GM18526 (cell line): ENCODE results near the gene C11orf98.

Experiments
- POLR2A ChIP-seq: IDR thresholded peaks from 3 replicates; pipeline ENCODE4 v1.6.1; 2011; ENCODE audit not compliant: insufficient read length; ENCODE audit errors: extremely low read depth

Gene C11orf98

DNA sequence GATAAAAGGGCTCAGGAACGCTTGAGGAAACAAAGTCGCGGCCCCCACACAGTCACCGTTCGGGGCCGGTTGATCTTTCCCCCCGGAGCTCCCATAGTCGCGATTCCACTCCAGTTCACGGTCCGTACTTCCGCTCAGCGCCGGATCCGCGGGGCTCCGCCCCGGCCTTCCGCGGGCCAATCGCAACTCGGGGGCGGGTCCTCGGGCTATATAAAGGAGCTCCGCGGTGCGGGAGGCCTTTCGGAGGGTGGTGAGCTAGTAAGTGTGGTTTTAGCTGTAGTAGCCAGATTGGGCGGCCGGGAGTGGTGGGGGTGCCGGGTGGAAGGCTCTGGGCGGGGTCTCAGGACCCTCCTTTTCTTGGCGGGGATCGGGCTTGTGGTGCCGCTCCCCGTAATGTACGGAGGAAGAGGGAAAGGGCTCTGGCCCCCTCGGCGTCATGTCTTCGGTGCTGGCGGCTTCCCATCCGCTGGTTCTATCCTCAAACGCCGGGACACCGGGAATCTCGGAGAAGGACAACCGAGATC lies at the start of gene C11orf98, which contains the start of gene CSKMT:
TSS of gene C11orf98 (minus strand) at position 136 of the 524 bp plus-strand sequence. CDS start at position 95, 41 bp downstream.
TSS of gene CSKMT (plus strand) at position 238 of the 524 bp plus-strand sequence. CDS start 568 bp downstream, outside the sequence.
- peak; percentile 100 for TF ChIP-seq POLR2A

DNA sequence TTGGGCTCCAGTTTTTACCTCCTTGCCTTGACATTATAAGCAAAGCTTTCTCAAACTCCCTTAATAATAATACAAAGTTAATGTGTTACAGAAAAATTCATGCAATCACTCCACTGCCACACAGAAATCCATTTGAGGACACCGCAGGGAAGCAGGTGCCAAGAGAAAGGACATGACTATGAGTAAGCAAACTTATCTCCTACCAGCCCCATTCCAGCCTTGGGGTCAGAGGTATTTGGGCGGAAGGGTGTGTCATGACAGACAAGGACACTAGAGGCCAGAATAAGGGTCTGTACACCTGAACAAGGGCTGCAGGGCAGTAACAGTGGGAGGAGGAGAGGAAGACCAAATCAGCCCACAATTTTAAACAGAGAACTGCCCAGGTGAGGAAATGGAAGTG lies 48.3 kb upstream of the C11orf98 start:
- no peak for TF ChIP-seq POLR2A

DNA sequence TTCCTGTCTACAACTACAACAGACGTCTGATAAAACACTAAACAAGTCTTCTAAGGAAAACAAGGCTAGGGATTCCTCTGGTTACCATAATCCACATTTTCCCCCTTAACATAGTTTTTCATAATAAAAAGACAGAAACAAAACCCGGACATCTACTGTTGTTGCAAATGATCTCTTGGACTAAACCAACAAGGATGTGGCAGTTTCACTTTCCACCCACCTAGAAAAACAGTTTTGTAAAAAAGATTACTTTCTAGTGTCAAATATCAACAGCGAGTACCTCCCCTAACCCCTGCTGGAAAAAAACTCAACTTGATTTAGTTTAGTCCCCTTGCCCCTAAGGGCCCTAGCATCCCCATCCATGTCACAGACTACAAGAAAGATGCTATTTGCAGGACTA lies 47.9 kb upstream of the C11orf98 start:
- no peak for TF ChIP-seq POLR2A

DNA sequence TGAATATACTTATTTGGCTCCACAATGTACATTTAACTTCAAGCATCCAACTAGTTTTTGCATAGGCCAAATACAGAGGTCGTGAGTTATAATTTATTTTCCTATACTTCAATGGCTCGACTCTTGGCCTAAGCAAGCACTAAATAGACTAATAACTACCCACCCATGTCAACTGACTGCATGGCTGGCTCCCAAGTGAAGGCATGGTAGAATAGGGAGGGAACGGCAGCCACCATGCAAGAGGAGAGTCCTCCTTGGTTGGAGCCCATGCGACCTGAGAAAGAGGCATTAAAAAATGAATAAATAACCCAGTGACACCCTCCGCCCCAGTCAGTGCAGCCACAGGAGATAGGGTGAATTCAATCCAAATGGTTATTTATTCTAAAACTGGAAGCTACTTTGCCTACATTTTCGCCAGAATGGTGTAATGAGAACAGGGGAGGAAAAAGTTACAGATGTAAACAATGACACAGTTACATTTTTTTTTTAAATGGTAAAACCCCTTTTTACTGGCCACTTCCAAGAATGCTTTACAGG lies 47.3 kb upstream of the C11orf98 start:
- no peak for TF ChIP-seq POLR2A

DNA sequence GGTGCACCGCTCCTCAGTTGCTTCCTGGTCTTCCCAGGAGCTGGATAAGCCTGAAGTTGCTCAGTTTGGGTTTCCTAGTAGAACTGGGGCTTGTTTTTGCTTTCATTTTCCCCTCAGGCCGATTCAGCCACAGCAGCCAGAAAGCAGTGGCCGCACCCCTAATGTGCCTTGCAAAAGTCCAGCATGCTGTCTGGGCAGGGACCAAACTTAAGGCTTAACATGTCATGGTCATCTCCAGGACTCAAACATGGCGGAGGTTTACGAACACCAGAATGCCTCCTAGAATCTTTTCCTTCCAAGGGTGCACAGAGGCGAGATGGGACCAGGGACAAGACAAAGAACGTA lies 45.0 kb upstream of the C11orf98 start:
- TF ChIP-seq POLR2A = no peak

DNA sequence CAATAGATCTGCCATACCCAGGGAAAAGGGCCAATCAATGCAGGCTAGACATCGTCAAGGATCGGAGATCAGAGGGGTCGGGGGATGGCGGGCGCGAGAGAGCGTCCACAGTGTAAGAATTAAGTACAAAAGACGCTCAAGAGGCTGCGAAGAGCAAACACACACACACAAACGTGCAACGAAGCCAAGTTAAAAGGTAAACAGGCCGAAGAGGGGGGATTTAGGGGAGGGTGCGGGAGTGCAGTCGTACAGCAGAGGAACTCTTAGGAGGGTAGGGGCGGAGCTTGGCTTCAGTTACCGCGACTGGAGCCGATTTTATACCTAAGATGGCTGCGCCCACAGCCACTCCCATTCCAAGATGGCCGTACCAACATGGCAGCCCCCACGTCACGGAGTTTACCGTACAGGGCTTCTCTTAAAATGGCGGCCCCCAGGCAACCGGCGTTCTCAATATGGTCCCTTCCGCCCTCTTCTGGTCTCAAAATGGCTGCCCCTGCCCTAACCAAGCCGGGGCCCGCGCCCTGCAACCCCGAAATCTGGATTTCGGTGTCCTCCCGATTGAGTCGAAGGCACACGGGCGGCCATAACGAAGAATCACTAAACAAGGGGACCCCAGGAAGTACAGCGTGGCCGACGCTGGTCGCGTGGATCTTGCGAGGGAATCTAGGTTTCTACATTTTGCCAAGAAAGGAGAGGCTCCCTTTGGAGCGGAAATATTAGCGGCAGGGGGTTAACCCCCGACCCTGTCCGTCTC lies 44.4 kb upstream of the C11orf98 start:
- TF ChIP-seq POLR2A = peak; percentile 58

DNA sequence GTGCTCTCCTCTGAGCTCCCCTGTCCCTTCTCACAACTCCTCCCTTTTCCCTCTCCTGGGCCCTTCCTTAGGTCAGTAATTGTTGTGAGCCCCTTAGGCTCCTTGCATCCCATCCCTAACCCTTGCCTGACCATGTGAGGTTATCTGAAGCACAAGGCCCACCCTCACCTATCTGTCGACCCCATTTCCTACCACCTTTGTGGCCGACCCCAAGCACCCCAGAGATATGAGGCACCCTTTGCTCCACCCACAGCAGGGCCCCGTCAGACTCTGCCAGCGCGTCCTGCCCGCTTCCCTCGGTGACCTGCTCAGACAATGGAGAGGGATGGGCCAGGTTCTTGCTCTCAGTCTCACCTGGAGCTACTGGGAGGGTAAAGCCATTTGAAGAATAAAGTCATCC lies 43.8 kb upstream of the C11orf98 start:
- TF ChIP-seq POLR2A = no peak

DNA sequence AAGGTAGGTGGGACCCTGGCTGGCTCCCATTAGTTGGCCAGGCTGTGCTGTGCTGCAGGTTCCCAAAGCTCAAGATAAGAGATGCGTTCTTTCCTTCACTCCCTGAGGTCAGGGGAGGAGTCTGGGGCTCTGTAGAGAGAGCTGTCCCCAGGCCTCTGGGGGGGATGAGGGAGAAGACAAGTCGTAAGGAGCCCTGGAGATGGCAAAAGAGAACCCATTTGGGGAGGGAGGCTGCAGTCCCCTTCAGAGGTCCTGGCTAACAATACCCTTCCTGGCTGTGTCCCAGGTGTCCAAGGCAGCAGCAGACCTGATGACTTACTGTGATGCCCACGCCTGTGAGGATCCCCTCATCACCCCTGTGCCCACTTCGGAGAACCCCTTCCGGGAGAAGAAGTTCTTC lies 43.4 kb upstream of the C11orf98 start:
- no peak for TF ChIP-seq POLR2A

DNA sequence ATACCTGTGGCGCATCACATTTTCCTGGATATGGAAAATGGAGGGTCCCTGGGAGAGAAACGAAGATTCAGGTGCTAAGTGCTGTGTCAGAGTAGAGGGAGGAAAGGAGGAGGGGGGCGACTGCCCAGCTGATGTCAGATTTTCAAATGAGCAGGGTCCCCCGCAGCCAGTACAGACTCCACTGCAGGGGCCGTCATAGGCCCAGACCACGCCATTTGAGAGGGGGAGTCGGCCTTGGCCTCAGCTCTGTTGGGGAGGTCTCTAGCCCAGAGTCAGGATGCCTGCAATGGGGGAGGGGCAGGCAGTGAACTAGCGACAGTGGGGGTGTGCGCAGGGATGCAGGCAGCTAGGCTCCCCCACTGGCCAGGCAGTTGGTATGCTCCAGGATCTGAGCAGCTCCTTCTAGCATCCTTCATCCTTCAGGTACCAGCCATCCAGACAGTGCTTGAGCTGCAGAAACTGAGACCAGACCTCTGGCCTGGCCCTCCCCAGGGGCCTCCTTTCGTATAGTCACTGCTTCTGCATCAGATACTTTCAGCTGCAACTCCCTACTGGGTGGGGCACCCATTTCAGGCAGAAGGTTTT lies 42.4 kb upstream of the C11orf98 start, which contains the start of the genes BSCL2 and GNG3:
TSS of gene BSCL2 (minus strand) at position 148 of the 585 bp plus-strand sequence. CDS start 229 bp downstream, outside the sequence.
TSS of gene GNG3 (plus strand) at position 400 of the 585 bp plus-strand sequence. CDS start 620 bp downstream, outside the sequence.
- no peak for TF ChIP-seq POLR2A

DNA sequence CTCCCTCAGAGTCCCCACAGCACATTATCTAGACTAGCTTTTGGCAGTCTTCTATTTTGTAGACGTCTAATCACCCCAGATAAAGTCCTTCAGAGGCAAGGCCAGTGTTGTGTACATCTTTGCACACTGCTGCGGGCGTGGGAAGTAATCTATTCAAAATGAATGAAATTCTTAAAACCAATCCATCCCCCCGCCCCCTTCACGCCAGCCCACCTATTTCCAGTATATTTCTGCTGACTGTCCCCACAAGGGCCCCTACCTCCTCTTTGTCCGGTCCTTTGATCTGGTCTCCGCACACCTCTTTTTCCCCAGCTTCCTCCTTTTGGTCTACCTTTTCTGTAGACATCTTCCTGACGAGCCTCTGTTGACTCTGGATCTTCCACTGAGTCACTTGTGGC lies 41.8 kb upstream of the C11orf98 start:
- TF ChIP-seq POLR2A = no peak

DNA sequence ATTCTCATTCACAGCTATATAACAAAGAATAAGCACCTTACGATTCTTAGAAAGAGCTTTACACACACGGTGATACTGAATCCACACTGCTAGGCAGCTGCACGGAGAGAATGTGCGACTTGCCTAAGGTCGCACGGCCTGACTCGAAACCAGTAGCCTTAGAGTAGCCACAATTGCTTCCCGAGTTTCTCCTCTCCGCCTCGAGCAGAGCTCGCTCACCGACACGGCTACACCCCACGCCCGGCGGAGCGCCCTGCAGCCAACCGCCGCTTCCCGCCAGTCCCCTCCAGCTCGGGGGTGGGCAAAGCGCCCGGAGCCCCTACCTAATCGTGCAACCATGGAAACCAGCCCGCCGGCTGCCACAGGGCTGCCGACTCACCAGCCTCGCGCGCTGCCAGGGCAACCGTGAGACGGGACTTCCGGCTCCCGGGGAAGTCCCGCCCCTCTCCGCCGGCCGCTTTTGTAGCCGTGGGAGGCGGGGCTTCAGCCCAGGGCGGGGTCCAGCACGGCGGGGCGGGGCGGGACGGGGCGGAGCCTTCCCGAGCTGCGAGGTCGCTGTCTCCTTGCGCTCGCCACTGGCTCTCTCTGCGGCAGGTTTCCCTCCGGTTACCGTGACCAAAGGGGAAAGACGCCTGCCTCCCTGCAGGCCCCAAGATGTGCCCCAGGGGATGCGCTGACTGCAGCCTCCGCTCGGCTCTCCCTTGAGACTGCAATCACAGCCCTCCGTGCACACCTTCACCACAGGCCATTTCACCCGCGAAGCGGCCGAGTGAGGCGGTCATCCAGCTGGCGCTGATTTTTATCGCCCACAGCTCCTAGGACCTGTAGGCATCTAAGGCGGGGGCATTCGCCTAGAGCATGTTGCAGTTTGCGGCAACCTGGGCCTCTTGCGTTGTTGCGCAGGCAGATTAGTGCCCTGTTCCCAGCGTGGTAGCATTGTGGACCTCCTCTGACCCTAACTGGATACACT lies 41.2 kb upstream of the C11orf98 start:
- TF ChIP-seq POLR2A = peak; percentile 56

DNA sequence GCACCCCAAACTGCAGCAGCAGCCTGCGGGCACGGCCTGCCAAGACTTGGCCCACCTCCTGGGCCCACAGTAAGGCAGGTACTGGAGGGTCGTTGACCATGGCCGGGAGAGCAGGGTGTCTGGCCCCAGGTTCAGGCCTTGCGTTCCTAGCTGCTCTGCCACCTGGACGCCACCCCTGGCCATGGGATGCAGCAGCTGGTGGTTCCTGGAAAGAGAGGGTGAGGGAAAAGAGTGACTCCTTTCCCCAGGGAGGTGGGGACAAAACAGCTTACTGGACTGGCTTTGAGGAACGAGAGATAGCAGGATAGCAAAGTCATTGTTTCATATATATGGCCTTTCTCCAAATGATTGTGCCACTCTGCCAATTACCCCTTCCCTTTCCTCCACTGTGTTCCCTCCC lies 40.4 kb upstream of the C11orf98 start:
- no peak for TF ChIP-seq POLR2A

DNA sequence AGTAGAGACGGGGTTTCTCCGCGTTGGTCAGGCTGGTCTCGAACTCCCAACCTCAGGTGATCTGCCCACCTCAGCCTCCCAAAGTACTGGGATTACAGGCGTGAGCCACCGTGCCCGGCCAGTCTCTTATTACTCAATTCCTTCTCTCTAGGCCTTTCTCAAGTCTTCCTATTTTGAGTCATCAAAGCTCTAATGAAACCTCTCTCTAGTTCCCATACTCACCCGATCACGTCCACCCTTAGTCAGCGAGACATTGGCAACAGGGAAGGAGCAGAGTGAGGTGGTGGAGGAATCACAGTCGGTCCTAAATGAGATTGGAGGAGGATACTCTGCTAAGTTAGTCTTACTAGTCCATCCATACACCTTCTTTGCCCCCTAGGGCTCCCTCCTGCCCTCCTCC lies 37.2 kb upstream of the C11orf98 start:
- no peak for TF ChIP-seq POLR2A

DNA sequence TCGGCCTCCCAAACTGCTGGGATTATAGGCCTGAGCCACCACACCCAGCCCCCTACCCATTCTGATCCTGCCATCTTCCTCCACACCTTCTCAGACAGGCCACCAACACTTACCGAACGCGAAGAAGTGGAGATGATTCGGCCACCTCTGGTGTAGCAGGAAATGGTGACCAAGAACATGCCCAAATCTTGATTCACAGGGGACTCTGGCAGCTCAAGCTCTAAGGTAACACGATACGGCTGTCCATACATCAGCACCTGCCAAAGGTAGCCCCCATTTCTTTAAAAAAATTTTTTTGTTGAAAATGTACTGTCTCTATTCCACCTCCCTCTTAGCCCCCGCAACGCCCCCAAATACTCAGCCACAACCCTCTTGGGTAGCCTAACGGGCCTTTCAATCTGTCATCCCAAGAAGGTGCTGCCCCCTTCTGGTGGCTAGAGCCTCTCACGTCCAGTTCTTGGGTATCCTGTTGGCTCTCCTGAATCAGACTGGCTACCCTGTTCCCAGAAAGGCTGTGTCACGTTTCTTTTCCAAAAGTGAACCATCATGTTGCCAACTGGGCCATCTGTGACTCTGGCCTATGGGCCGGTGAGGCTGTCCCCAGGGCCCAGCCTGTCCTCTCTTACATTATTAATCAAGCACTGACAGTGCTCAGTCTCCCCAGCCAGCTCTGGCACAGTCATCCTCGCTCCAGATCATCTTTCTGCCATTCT lies 29.6 kb upstream of the C11orf98 start:
- no peak for TF ChIP-seq POLR2A

DNA sequence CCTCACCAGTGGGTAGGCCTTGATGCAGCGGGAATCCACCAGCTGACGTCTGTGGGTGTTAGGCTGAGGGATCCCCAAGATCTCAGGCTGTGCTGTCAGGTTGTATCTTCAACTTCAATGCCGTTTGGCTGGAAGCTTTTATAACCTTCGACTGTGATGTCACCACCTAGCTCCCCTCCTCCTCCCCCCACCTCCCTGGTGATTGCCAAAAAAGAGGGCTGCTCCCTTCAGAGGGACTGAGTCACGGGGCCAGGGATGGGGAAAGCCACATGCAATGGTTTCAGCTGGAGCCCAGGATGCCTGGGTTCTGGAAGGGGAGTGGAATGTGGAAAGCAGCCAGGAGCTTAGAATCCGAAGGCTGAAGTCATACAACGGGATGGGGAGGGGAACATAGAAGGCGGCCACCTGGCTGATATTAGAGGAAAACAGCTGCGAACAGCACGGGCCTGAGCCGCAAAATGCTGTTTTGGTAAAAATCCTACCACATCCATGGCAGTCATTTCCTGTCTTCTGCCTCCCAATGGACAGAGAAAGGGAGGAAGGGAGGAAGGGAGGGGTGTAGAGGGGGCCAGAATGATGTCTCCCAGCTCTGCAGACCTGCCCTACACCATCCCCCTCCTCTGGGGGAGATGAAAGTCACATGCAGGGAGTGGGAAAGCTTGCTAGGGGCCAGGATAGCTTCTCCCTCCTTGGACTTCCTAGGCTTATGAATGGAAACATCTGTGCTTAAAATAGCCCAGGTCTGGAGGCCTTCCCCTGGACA lies 24.6 kb upstream of the C11orf98 start, which contains the start of gene LRRN4CL:
TSS of gene LRRN4CL (minus strand) at position 110 of the 763 bp plus-strand sequence. CDS start 1,022 bp downstream, outside the sequence.
- TF ChIP-seq POLR2A = no peak
